H1 (cell line): ENCODE measurements around the gene ZNF414. TPM values are rescaled to one million over a fixed set of nuclear protein-coding genes. Genes with fewer than 3 reads are reported as not detected.

ENCODE experiments used
- CTCF ChIA-PET: fragments of 300-600 bp; sonication (Branson Sonifier 250); formaldehyde crosslinking; loops from one replicate; lab custom pipeline; 2021; ENCODE audit not compliant: partially characterized antibody; lab: Charles Lee
- POLR2A ChIA-PET: fragments of 300-600 bp; sonication (Branson Sonifier 250); formaldehyde crosslinking; loops from one replicate; lab custom pipeline; 2021; ENCODE audit warnings: inconsistent platforms; ENCODE audit not compliant: partially characterized antibody; lab: Charles Lee
- DNase-seq, 2 experiments: peaks; one replicate each; pipeline versions ENCODE4 v3.0.0 to v3.0.0-alpha.2; 2010 to 2022; ENCODE audit warnings: low spot score in 2 of 2, low read depth in 1 of 2, mixed read lengths in 1 of 2
- FAIRE-seq: peaks from 2 replicates; lab custom pipeline; 2011; peaks lifted over from hg19 to GRCh38; lab: Jason Lieb, UNC
- H2AFZ ChIP-seq: 2 replicates; pipeline ENCODE4 v1.8.1; 2012; ENCODE audit warnings: low read length, inconsistent platforms
- H2AK5ac ChIP-seq: 2 replicates; pipeline ENCODE4 v1.6.1; 2013; ENCODE audit warnings: low read depth, low read length
- H2BK120ac ChIP-seq: replicated peaks from 2 replicates; pipeline ENCODE3; 2013; ENCODE audit warnings: low read depth, low read length, inconsistent platforms
- H2BK12ac ChIP-seq: 2 replicates; pipeline ENCODE4 v1.6.1; 2013; ENCODE audit warnings: low read depth, low read length
- H2BK15ac ChIP-seq: 2 replicates; pipeline ENCODE4 v1.6.1; 2013; ENCODE audit warnings: low read length
- H2BK20ac ChIP-seq: 2 replicates; pipeline ENCODE4 v1.6.1; 2013; ENCODE audit warnings: low read length
- H2BK5ac ChIP-seq: 2 replicates; pipeline ENCODE4 v1.6.1; 2013; ENCODE audit warnings: low read depth, low read length
- H3K14ac ChIP-seq: 2 replicates; pipeline ENCODE4 v1.6.1; 2013; ENCODE audit warnings: inconsistent platforms; ENCODE audit not compliant: insufficient read length
- H3K18ac ChIP-seq: 2 replicates; pipeline ENCODE4 v1.6.1; 2013; ENCODE audit warnings: low read length; ENCODE audit errors: extremely low read depth
- H3K23ac ChIP-seq: 2 replicates; pipeline ENCODE4 v1.6.1; 2013; ENCODE audit warnings: inconsistent platforms; ENCODE audit not compliant: insufficient read length
- H3K23me2 ChIP-seq: 2 replicates; pipeline ENCODE4 v1.6.1; 2013; ENCODE audit warnings: low read depth, low read length
- H3K27ac ChIP-seq: 2 replicates; pipeline ENCODE4 v1.6.1; 2011; ENCODE audit warnings: low read depth, low read length, inconsistent platforms
- H3K27me3 ChIP-seq, 4 experiments: replicated peaks in 1 of 4; 1 replicate in 1 of 4; 2 replicates in 3 of 4; pipeline versions ENCODE4 v1.6.1 to v1.8.1; 2011 to 2013; ENCODE audit warnings: low read length in 3 of 4, mild to moderate bottlenecking in 3 of 4, inconsistent platforms in 2 of 4, mixed read lengths in 2 of 4, moderate library complexity in 1 of 4; ENCODE audit not compliant: control insufficient read depth in 3 of 4, insufficient read depth in 3 of 4; ENCODE audit errors: extremely low read depth in 1 of 4
- H3K36me3 ChIP-seq, 4 experiments: 2 replicates each; pipeline versions ENCODE4 v1.6.1 to v1.8.1; 2011 to 2013; ENCODE audit warnings: mild to moderate bottlenecking in 4 of 4, low read length in 3 of 4, moderate library complexity in 2 of 4, control low read depth in 1 of 4, inconsistent platforms in 1 of 4; ENCODE audit not compliant: insufficient read depth in 4 of 4, control insufficient read depth in 2 of 4
- H3K4ac ChIP-seq: replicated peaks from 2 replicates; pipeline ENCODE3; 2013; ENCODE audit warnings: low read length, low read depth, mixed read lengths, inconsistent platforms; ENCODE audit not compliant: insufficient read length
- H3K4me1 ChIP-seq, 4 experiments: replicated peaks in 1 of 4; 1 replicate in 1 of 4; 2 replicates in 3 of 4; pipeline versions ENCODE4 v1.6.1 to v1.8.1; 2011 to 2013; ENCODE audit warnings: low read length in 3 of 4, inconsistent platforms in 2 of 4, mixed read lengths in 1 of 4; ENCODE audit not compliant: insufficient read depth in 4 of 4, control insufficient read depth in 3 of 4
- H3K4me2 ChIP-seq, 2 experiments: 2 replicates each; pipeline versions ENCODE4 v1.6.1 to v1.8.1; 2011 to 2013; ENCODE audit warnings: low read depth in 2 of 2, low read length in 2 of 2, control low read depth in 1 of 2, inconsistent platforms in 1 of 2, mild to moderate bottlenecking in 1 of 2; ENCODE audit not compliant: insufficient read depth in 1 of 2
- H3K4me3 ChIP-seq, 4 experiments: fragments of 200-600, 300-600 bp in 1 of 4; sonication (generic), shearing (Covaris generic), sonication (Bioruptor Twin) in 1 of 4; 2 replicates each; pipeline versions ENCODE4 v1.5.1 to v1.8.1; 2011 to 2016; ENCODE audit warnings: low read length in 4 of 4, low read depth in 3 of 4, control low read depth in 2 of 4, inconsistent platforms in 2 of 4, mild to moderate bottlenecking in 2 of 4, mixed read lengths in 1 of 4, moderate library complexity in 1 of 4; ENCODE audit not compliant: insufficient read depth in 2 of 4; ENCODE audit errors: extremely low read depth in 1 of 4
- H3K56ac ChIP-seq: replicated peaks from 2 replicates; pipeline ENCODE3; 2013; ENCODE audit warnings: low read depth, mild to moderate bottlenecking, mixed read lengths, low read length, inconsistent platforms; ENCODE audit not compliant: insufficient read length
- H3K79me1 ChIP-seq: 2 replicates; pipeline ENCODE4 v1.6.1; 2013; ENCODE audit warnings: low read depth, low read length, control low read depth
- H3K79me2 ChIP-seq, 2 experiments: 2 replicates each; pipeline versions ENCODE4 v1.6.1 to v1.8.1; 2012 to 2013; ENCODE audit warnings: low read length in 2 of 2, mild to moderate bottlenecking in 2 of 2, inconsistent platforms in 1 of 2; ENCODE audit not compliant: insufficient read depth in 2 of 2, control insufficient read depth in 1 of 2
- H3K9ac ChIP-seq, 4 experiments: replicated peaks in 1 of 4; 1 replicate in 1 of 4; 2 replicates in 3 of 4; pipeline versions ENCODE4 v1.6.1 to v1.8.1; 2011 to 2013; ENCODE audit warnings: low read depth in 3 of 4, low read length in 3 of 4, control low read depth in 2 of 4, mild to moderate bottlenecking in 2 of 4, moderate library complexity in 2 of 4, inconsistent platforms in 1 of 4; ENCODE audit errors: extremely low read depth in 1 of 4
- H3K9me3 ChIP-seq, 2 experiments: 2 replicates each; pipeline versions ENCODE4 v1.6.1 to v1.8.1; 2012 to 2013; ENCODE audit warnings: mild to moderate bottlenecking in 2 of 2, moderate library complexity in 2 of 2, control low read depth in 1 of 2, inconsistent platforms in 1 of 2, low read depth in 1 of 2, low read length in 1 of 2, mixed read lengths in 1 of 2; ENCODE audit not compliant: insufficient read depth in 2 of 2
- H4K20me1 ChIP-seq, 2 experiments: replicated peaks in 1 of 2; 2 replicates each; pipeline versions ENCODE3 to v1.8.1; 2011 to 2013; ENCODE audit warnings: inconsistent platforms in 2 of 2, low read length in 2 of 2, mild to moderate bottlenecking in 1 of 2; ENCODE audit not compliant: insufficient read depth in 2 of 2, control insufficient read depth in 1 of 2
- H4K5ac ChIP-seq: 2 replicates; pipeline ENCODE4 v1.6.1; 2013; ENCODE audit warnings: low read length, low read depth, mixed read lengths, inconsistent platforms; ENCODE audit not compliant: insufficient read length
- H4K8ac ChIP-seq: 2 replicates; pipeline ENCODE4 v1.8.0; 2013; ENCODE audit warnings: mild to moderate bottlenecking, moderate library complexity, low read length, inconsistent platforms; ENCODE audit not compliant: insufficient read depth; ENCODE audit errors: extremely low read depth
- H4K91ac ChIP-seq: replicated peaks from 2 replicates; pipeline ENCODE3; 2013; ENCODE audit warnings: low read length, mixed read lengths, inconsistent platforms; ENCODE audit not compliant: insufficient read length
- CBX8 ChIP-seq: fragments of 300-800, 300-1000 bp; sonication (generic); IDR thresholded peaks from 2 replicates; pipeline ENCODE4 v1.7.1; 2016; ENCODE audit warnings: low read depth, low read length, borderline replicate concordance
- FOSL1 ChIP-seq: IDR thresholded peaks from 2 replicates; pipeline ENCODE4 v1.6.1; 2011; ENCODE audit warnings: mild to moderate bottlenecking, low read depth, low read length, moderate library complexity; ENCODE audit not compliant: insufficient read depth
- HDAC2 ChIP-seq, 2 experiments: fragments of 300-600 bp in 1 of 2; sonication (generic) in 1 of 2; IDR thresholded peaks; 2 replicates each; pipeline ENCODE4 v1.6.1; 2011 to 2012; ENCODE audit warnings: low read depth in 2 of 2, low read length in 2 of 2, mild to moderate bottlenecking in 2 of 2, moderate library complexity in 2 of 2, borderline replicate concordance in 1 of 2, inconsistent platforms in 1 of 2
- JUN ChIP-seq: IDR thresholded peaks from 2 replicates; pipeline ENCODE4 v1.6.1; 2011; ENCODE audit warnings: low read depth, mild to moderate bottlenecking, improper control_type of control experiment, low read length
- KDM1A ChIP-seq: fragments of 200-600, 300-600 bp; sonication (generic); IDR thresholded peaks from 2 replicates; pipeline ENCODE4 v1.7.1; 2016; ENCODE audit warnings: mild to moderate bottlenecking, low read length, borderline replicate concordance
- NRF1 ChIP-seq: IDR thresholded peaks from 2 replicates; pipeline ENCODE4 v1.6.1; 2011; ENCODE audit warnings: mild to moderate bottlenecking, low read depth, low read length, improper control_type of control experiment
- RFX5 ChIP-seq: IDR thresholded peaks from 2 replicates; pipeline ENCODE4 v1.6.1; 2011; ENCODE audit warnings: low read depth, low read length, improper control_type of control experiment, borderline replicate concordance
- SP2 ChIP-seq: IDR thresholded peaks from 2 replicates; pipeline ENCODE4 v1.6.1; 2012; ENCODE audit warnings: mild to moderate bottlenecking, low read length, inconsistent platforms
- SP4 ChIP-seq: IDR thresholded peaks from 2 replicates; pipeline ENCODE4 v1.6.1; 2012; ENCODE audit warnings: low read length, inconsistent platforms
- SUZ12 ChIP-seq: fragments of 200-600 bp; sonication (generic); IDR thresholded peaks from 2 replicates; pipeline ENCODE4 v1.6.1; 2012; ENCODE audit warnings: mild to moderate bottlenecking, inconsistent platforms, low read length, moderate library complexity, mixed read lengths
- TBP ChIP-seq: IDR thresholded peaks from 2 replicates; pipeline ENCODE4 v1.6.1; 2011; ENCODE audit warnings: low read depth, low read length, improper control_type of control experiment
- TEAD4 ChIP-seq: IDR thresholded peaks from 2 replicates; pipeline ENCODE4 v1.6.1; 2012; ENCODE audit warnings: low read depth, low read length, inconsistent platforms, mixed read lengths
- WGBS, 2 experiments: shearing (Covaris generic) in 1 of 2; methylation state at CpG; one replicate each; pipeline versions ENCODE4 v1.1.6 to v1.1.7; 2013 to 2015; ENCODE audit warnings: low lambda C conversion rate in 2 of 2, mixed read lengths in 2 of 2, inconsistent platforms in 1 of 2, low coverage in 1 of 2, missing lambda C conversion rate in 1 of 2; ENCODE audit not compliant: insufficient replicate concordance in 2 of 2, insufficient coverage in 1 of 2, insufficient read length in 1 of 2; ENCODE audit errors: extremely low coverage in 1 of 2, missing lambda C conversion rate in 1 of 2; 5-methylcytosine and 5-hydroxymethylcytosine counted together
- polyA plus RNA-seq, 7 experiments: library from polyadenylated mRNA; depleted of rRNA in 3 of 7; stranded (reverse) in 5 of 7; unstranded in 2 of 7; fragments of >200 nt in 5 of 7; fragments of 200-250 nt in 2 of 7; gene quantifications; 1 replicate in 5 of 7; 2 replicates in 1 of 7; 4 replicates in 1 of 7; pipeline versions ENCODE4 v1.2.1 to v1.2.3, GENCODE V29; 2011 to 2013; ENCODE audit warnings: missing spikeins in 2 of 7, mixed read lengths in 2 of 7
- total RNA-seq: library from RNA; stranded (reverse); fragmentation: NEBNext Ultra II Directional; extraction: Animal tissue kit (Norgen Biotek cat#: 25700); gene quantifications from 2 replicates; pipeline ENCODE4 v1.2.1, GENCODE V29; 2021
- TF ChIP-seq, protein P1 (sequence below): IDR thresholded peaks from 2 replicates; pipeline ENCODE4 v1.6.1; 2011; ENCODE audit warnings: low read length, improper control_type of control experiment

ZNF414 gene
- total and polyA plus RNA-seq, 2 of the 8 experiments (the other 6 are each of a cell fraction or from before 2014, with no cell fraction given) = 9.7 to 26.8 TPM

GRCh38 chr19:8550070-8550469 lies 36.1 kb upstream of the ZNF414 start:
- H3K14ac ChIP-seq = no peak overlapping the region
- ChIA-PET POLR2A (interaction anchor here (1.0 to 4.0 kb wide), 4 partner anchors 11 to 32 kb away, joined by 3 to 13 read pairs (median 4); no protein-coding TSS in a partner anchor), CTCF (interaction anchor here (1.1 to 2.4 kb wide), 3 partner anchors 9 to 36 kb away, joined by 3 to 6 read pairs (median 3); no protein-coding TSS in a partner anchor)
- no peak for TF ChIP-seq TBP
- no peak for TF ChIP-seq SUZ12
- no peak for TF ChIP-seq SP4
- TF ChIP-seq CBX8 = no peak
- no peak for TF ChIP-seq TEAD4
- TF ChIP-seq KDM1A = no peak
- no peak for TF ChIP-seq NRF1
- TF ChIP-seq SP2 = no peak
- TF ChIP-seq, protein P1, sequence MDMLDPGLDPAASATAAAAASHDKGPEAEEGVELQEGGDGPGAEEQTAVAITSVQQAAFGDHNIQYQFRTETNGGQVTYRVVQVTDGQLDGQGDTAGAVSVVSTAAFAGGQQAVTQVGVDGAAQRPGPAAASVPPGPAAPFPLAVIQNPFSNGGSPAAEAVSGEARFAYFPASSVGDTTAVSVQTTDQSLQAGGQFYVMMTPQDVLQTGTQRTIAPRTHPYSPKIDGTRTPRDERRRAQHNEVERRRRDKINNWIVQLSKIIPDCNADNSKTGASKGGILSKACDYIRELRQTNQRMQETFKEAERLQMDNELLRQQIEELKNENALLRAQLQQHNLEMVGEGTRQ = no peak
- no peak for TF ChIP-seq JUN
- TF ChIP-seq RFX5 = no peak
- TF ChIP-seq FOSL1 = no peak
- TF ChIP-seq HDAC2 (IDR thresholded peaks at IDR 0.05; ENCODE audit: borderline replicate concordance in 1 of 2, low read depth in 2 of 2, low read length in 2 of 2) = no peak
- H3K36me3 ChIP-seq = no peaks in the 10 kb centered on the region; a peak in 1 of 8 replicates
- no peak overlapping the region; the same call in 1 of the 2 replicates for H4K8ac ChIP-seq
- H3K18ac ChIP-seq = no peak overlapping the region
- no peaks in the 10 kb centered on the region for H3K23me2 ChIP-seq
- WGBS, 2 experiments = 96% methylated on average over 15 of the region's 15 CpGs; no CpG with 5 or more reads in 1 of the 2 experiments
- H3K4me1 ChIP-seq = no peaks in the 10 kb centered on the region; a peak in 1 of 7 replicates
- H4K91ac ChIP-seq = no peak overlapping the region
- no peaks in the 10 kb centered on the region for H3K79me2 ChIP-seq
- H3K9me3 ChIP-seq = no peaks in the 10 kb centered on the region
- H4K5ac ChIP-seq = no peak overlapping the region
- H3K23ac ChIP-seq = no peak overlapping the region
- H3K56ac ChIP-seq = no peak overlapping the region
- no peak overlapping the region for H3K4me2 ChIP-seq
- H3K4ac ChIP-seq = no peak overlapping the region
- no peaks in the 10 kb centered on the region for H3K79me1 ChIP-seq
- no peak overlapping the region for H3K4me3 ChIP-seq
- no peak overlapping the region for H2BK5ac ChIP-seq
- no peak overlapping the region for H2BK15ac ChIP-seq
- FAIRE-seq (no peak), DNase-seq (no peak)
- H2AFZ ChIP-seq = no peak overlapping the region
- H3K27me3 ChIP-seq = no peaks in the 10 kb centered on the region
- no peaks in the 10 kb centered on the region for H4K20me1 ChIP-seq
- H3K27ac ChIP-seq = no peak overlapping the region
- no peak overlapping the region for H3K9ac ChIP-seq
- H2BK12ac ChIP-seq = no peak overlapping the region
- no peak overlapping the region for H2AK5ac ChIP-seq
- no peak overlapping the region for H2BK20ac ChIP-seq
- H2BK120ac ChIP-seq = no peak overlapping the region
